DMS79 (cell line): ENCODE measurements around the gene OBSL1.

Source experiments
- DNase-seq: peaks from one replicate; lab custom pipeline; 2025; lab: John Stamatoyannopoulos, UW

OBSL1 gene

DNA sequence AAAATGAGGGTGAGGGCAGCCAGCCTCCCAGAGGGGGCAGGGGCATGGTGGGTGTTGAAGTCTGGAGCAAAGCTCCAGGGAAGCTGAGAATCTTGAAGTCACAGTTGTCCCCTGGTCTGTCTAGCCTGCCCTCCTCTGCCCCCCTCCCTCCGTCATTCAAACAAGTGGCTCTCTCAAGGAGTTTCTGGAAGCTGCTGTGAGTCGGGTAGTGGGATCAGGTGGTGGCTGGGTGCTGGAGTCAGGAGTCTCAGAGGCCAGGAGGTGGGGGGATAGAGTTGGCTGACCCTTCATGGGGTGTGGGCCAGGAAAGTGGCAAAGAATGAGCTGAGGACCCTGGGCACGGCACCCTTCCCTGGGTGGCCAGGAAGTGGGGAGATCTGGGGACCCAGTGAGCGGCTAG is 57.6 kb downstream of the OBSL1 start:
- DNase-seq = no peak

DNA sequence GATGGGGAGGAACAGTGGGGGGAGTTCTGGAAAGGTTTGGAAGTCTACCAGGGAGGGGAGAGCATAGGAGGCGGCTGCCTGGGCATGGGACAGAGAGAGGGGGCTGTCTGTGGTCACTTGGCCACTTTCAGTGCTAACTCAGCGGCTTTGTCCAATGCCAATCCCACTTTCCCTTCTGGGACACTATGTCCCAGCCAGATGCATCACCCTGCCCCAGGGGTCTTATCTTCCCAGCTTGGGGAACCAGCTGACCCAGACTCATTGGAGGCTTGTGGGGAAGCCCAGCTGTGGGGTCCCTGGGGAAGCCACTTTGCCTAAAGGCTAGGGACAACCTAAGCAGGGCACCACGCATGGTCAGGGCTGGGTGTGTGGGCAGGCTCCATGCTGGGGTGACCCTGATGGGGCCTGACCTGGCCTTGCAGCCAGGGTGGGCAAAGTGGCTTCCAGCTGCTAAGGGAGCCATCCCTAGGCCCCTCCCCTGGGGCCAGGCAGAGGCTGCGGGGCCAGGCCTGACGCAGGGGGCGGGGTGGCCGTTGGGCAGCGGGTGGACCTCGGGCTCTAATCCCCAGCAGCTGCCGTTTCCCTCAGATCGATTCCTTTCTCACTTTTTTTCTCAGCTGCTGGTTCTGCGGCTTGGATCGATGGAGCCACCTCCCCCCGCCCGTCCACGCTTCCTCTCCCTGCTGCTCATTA is 58.7 kb downstream of the OBSL1 start:
- DNase-seq = no peak

DNA sequence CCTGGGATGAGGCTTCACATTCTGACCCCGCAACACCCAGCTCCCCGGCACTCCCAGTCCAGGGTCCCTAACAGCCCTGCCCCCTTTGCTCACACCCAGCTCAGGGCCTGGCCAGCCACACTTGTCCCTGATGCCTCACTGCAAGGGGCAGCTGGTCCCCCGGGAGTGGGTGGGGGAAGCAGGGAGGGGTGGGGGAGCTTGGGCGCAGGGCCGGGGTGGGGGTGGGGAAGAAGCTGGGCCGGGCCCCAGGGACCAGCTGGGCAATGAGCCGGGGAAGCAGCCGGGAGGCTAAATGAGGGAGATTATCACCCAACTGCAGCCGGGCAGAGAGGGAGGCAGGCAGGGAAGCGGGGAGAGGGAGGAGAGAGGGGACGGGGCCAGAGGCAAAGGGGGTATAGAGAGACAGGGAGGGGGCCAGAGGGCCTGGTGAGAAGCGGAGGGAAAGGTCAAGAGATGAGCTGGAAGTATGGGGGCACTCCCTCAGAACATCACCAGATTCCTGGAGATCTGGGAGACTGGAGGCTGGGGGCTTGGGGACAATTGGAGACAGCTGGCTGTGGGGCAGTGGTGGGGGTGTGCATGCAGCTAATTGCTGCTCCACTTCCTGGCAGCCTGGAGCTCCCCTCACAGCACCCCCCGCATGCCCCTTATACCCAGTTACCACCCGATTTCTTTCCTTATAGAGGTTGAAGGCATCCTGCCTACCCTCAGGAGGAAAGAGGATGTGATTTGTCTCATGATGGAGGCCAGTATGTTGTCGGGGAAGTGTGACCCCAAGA is 59.6 kb downstream of the OBSL1 start:
- DNase-seq = no peak

DNA sequence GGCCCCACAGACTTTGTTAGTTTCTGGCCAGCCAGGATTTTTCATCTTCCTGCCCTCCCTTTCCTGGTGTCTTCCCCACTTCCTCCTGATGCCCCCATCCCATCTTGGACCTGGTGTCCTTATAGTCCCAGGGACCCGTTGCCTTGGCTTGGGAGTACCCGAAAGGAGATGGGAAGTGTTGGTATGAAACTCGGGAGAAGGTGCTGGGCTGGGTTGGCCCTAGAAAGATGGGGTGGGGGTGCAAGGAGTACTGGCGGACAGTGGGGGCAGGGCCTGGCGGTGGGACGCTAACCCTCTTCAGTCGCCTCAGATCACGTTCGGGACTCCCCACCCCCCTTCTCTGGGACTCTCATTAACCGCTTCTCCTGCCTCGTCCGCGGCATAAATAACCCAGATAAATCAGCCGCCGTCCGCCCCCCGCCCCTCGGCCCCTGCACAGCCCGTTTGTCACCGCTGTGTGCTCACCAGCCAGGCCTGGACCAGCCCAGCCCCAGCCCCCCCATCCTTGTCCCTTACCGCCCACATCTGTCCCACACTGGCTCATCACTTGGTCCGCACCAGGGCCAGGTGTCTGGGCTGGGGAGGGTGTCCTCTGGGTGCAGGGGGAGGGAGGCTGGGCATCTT is 60.7 kb downstream of the OBSL1 start:
- DNase-seq = no peak

DNA sequence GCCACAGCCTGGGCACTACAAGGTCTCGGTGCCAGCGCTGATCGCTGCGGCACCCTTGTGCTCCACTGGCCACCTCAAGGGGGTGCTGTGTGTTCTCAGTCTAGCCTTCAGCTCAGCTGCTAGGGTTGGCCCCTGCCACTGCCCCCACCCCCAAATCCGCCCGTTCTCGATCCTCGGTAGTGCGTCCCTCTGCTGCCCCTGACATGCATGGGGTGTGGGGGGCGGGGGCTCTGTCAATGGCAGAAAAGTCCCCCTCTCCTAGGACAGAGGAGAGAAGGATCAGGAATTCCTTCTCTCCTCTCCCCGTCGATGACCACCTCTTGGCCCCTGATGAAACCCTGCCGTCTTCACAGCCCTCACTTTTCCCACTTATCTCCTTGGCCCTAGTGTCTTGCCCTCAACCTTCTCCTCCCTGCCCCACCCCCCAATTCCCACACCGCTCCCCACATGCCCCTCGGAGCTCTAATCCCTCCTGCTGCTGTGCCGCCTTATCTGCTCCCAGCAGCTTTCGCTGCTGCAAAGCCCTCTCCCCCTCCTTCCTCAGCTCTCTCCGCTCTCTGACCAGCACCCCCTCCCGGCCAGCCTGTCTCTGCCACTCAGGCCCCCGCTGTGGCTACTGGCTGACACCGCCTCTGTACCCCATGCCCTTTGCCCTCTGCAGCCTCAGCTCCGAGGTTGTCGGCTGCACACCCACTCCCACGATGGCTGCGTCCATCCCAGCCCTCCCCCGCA is 61.4 kb downstream of the OBSL1 start:
- DNase-seq = no peak

- no peak for DNase-seq
Measured at GRCh38 chr2:219508971-219509779, 62.2 kb downstream of the OBSL1 start.

GRCh38 chr2:219508444-219508734 is 63.0 kb downstream of the OBSL1 start:
- DNase-seq = no peak

DNA sequence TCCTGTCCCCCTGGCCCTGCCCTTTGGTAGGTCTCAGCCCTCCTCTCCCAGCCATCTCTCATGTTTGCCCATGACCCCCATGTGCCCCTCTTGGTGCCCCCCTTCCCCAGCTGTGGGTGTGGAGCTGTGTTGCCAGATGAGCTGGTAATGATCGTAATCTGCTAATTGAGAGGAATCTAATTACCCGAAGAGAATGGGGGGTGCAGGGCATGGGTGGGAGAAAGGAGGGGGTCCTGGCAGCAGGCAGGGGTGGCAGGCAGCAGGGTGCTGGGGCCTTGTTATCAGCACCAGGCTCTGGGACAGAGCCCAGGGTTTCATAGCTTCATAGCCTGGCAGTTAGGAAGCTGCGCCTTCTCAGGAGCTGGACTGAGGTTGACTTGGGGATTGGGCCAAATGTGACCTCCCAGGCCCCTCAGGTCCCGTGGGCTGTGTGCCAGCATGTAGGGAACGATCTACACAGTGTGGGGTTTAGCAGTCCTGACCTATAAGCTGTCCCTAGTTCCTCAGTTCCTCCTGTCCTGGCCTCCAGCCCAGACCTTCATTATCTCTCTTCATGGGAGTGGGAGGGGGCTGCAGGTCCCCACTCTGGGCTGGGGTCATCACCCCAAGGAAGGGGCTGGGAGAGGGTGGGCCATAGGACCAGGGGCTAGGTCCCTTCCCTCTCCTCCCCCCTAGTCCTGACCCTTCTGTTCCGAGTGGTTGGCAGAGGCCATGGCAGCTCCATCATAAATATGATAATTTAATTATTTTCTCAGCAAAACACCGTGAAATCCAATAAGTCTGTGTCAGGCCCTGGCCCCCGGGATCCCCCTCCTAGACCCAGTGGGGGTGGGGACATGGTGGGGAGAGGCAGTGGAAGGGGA is 63.5 kb downstream of the OBSL1 start:
- DNase-seq = no peak

GRCh38 chr2:219506802-219507526 is 64.4 kb downstream of the OBSL1 start:
- DNase-seq = no peak

DNA sequence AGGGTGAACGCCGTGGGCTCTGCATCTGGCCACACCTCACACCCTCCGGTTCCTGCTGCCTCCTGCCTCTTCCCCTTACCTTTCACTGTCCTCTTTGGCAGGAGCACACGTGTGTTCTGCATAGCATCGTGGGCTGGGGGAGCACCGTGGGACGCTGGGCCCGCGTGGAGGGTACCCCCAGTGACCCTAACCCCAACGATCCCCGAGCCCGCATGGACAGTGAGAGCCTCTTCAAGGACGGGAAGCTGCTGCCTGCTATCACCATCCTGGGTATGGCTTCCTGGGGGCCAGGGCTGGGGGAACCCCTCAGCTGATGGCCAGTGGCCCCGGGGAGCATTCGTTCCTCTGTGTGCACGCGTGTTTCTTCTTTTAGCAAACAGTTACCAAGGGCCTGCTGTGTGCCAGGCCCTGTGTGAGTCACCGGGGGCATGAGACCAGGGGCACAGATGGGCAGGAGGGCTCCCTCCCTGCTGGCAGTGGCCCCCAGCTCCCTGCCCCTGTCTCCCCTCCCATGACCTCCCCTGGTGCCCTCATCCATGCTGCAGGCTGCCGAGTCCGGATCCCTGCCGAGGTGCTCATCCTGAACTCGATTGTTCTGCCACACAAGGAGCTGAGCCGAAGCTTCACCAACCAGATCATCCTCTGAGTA is 65.1 kb downstream of the OBSL1 start:
- no peak for DNase-seq

DNA sequence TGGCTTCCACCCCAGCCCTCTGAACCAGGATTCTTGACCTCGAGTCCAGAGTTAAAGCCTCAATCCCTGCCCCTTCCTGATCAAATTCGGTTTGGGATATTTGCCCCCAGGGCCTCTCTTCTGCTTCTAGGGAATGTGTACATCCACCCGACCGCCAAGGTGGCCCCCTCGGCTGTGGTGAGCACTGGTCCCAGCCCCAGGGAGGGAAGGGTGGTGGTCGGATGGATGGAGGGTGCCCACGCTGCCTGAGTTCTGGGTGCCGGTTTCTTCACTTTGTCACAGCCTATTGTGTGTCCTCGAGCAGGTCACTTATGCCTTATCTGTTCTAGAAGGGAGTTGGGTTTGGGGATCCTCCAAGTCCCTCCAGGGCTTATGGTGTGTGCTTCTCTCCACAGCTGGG is 65.8 kb downstream of the OBSL1 start:
- no peak for DNase-seq

DNA sequence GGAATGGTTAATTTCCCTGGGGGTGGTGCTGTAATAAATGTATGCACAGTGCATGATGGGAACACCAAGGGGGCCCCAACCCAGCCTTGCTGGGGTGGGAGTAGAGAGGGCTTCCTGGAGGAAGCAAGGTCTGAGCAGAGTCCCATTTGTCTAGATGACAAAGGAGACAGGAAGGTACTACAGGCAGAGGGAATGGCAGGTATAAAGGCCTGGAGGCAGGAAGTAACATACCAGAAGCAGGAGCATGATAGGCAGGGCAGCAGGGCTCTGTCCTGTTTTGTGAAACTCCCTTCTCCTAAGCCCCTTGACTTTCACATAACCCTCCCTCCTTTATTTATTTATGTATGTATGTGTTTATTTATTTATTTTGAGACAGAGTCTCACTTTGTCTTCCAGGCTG is 68.7 kb downstream of the OBSL1 start:
- no peak for DNase-seq

DNA sequence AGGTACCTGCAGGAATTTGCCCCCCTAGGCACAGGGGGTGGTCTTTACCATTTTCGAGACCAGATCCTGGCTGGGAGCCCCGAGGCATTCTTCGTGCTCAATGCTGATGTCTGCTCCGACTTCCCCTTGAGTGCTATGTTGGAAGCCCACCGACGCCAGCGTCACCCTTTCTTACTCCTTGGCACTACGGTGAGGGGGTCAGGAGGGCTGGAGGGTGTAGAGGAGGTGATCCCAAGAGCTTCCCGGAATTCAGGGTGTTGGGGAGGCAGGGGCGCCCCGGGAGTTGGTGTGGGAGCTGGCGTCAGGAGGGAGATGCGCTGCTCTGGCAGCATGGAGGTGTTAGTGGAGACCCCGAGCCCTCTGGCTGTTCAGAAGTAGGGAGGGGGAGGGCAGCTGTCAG is 69.5 kb downstream of the OBSL1 start:
- no peak for DNase-seq
